K562 (cell line): ENCODE results near the gene FGF22. TPM values are rescaled to one million over a fixed set of nuclear protein-coding genes. Genes with fewer than 3 reads are reported as not detected.

Experiments
- ATF2 ChIP-seq: sonication (generic); formaldehyde crosslinking; IDR thresholded peaks from 2 replicates; pipeline ENCODE4 v1.8.1; 2022; ENCODE audit warnings: missing genetic modification reagents
- CCAR2 ChIP-seq: fragments of 200-400 bp; formaldehyde crosslinking; IDR thresholded peaks from 2 replicates; pipeline ENCODE4 v1.6.1; 2017; ENCODE audit warnings: mild to moderate bottlenecking, low read depth, low read length
- DDX20 ChIP-seq: fragments of 450-650 bp; IDR thresholded peaks from 2 replicates; pipeline ENCODE4 v1.6.1; 2016; ENCODE audit warnings: missing genetic modification characterization, low read depth, mild to moderate bottlenecking, missing compliant biosample characterization, moderate library complexity
- E2F6 ChIP-seq, 2 experiments: IDR thresholded peaks; 2 replicates each; pipeline ENCODE4 v1.6.1; 2011; ENCODE audit warnings: borderline replicate concordance in 1 of 2, control low read depth in 1 of 2, low read depth in 1 of 2, low read length in 1 of 2, mild to moderate bottlenecking in 1 of 2, mixed read lengths in 1 of 2, moderate library complexity in 1 of 2; ENCODE audit not compliant: insufficient read depth in 1 of 2, insufficient read length in 1 of 2, poor library complexity in 1 of 2, severe bottlenecking in 1 of 2; ENCODE audit errors: extremely low read depth in 1 of 2
- FUS ChIP-seq: fragments of 200-400 bp; formaldehyde crosslinking; optimal IDR thresholded peaks from 2 replicates; pipeline ENCODE3; 2017; ENCODE audit warnings: low read depth, low read length
- IFI16 ChIP-seq: fragments of 250-450 bp; sonication (Bioruptor Pico); IDR thresholded peaks from 2 replicates; pipeline ENCODE4 v2.1.2; 2022; ENCODE audit warnings: mild to moderate bottlenecking, inconsistent platforms
- KAT8 ChIP-seq: fragments of 450-650 bp; IDR thresholded peaks from 2 replicates; pipeline ENCODE4 v1.6.1; 2016; ENCODE audit warnings: low read depth, mild to moderate bottlenecking
- MCM7 ChIP-seq, 2 experiments: fragments of 450-650 bp; IDR thresholded peaks; 2 replicates each; pipeline ENCODE4 v1.6.1; 2016 to 2018
- NCOR1 ChIP-seq: fragments of 450-650 bp; IDR thresholded peaks from 2 replicates; pipeline ENCODE4 v1.6.1; 2016; ENCODE audit warnings: mild to moderate bottlenecking, moderate library complexity
- RB1 ChIP-seq: fragments of 450-650 bp; IDR thresholded peaks from 2 replicates; pipeline ENCODE4 v1.6.1; 2017; ENCODE audit warnings: low read depth, mild to moderate bottlenecking
- RCOR1 ChIP-seq, 2 experiments: IDR thresholded peaks; 2 replicates each; pipeline ENCODE4 v1.6.1; 2012; ENCODE audit warnings: low read depth in 2 of 2, low read length in 2 of 2, borderline replicate concordance in 1 of 2, improper control_type of control experiment in 1 of 2
- ZBTB1 ChIP-seq: sonication (generic); formaldehyde crosslinking; IDR thresholded peaks from 2 replicates; pipeline ENCODE4 v1.8.1; 2023; ENCODE audit warnings: missing genetic modification reagents, low read depth, mild to moderate bottlenecking, borderline replicate concordance
- ZNF347 ChIP-seq: fragments of 450-650 bp; formaldehyde crosslinking; IDR thresholded peaks from 2 replicates; pipeline ENCODE4 v1.4.0; 2020; ENCODE audit warnings: low read depth, mild to moderate bottlenecking, moderate library complexity
- ZNF444 ChIP-seq: fragments of 250-450 bp; sonication (Bioruptor Pico); IDR thresholded peaks from 2 replicates; pipeline ENCODE4 v1.4.0; 2020; ENCODE audit warnings: mild to moderate bottlenecking, moderate library complexity
- polyA plus RNA-seq, 8 experiments: library from polyadenylated mRNA; depleted of rRNA in 4 of 8; stranded (reverse) in 5 of 8; unstranded in 3 of 8; fragments of >200 nt; fragmentation: Nextera tagmentation in 2 of 8; fragmentation: Illumina TruSeq in 1 of 8; extraction: Ambion mirVana in 2 of 8; extraction: Trizol in 1 of 8; gene quantifications; 2 replicates each; pipeline versions ENCODE4 v1.2.1 to v1.2.3, GENCODE V29; 2011 to 2014; ENCODE audit warnings: inconsistent platforms in 1 of 8, missing spikeins in 1 of 8
- total RNA-seq, 7 experiments: library from RNA; depleted of rRNA in 6 of 7; stranded (reverse); fragments of >200 nt in 6 of 7; fragmentation: Illumina TruSeq in 2 of 7; extraction: Trizol in 2 of 7; gene quantifications; 2 replicates each; pipeline versions ENCODE4 v1.2.1 to v1.2.3, GENCODE V29; 2011 to 2021; ENCODE audit warnings: low replicate concordance in 1 of 7
- TF ChIP-seq, protein P1 (sequence below): sonication (generic); formaldehyde crosslinking; IDR thresholded peaks from 2 replicates; pipeline ENCODE4 v1.9.0; 2022; ENCODE audit warnings: mild to moderate bottlenecking, missing genetic modification reagents

FGF22 gene
- total and polyA plus RNA-seq, 9 of the 15 experiments (the other 6 are each of a cell fraction or from before 2014, with no cell fraction given): 0.14 to 2.2 (median 0.86) TPM; not detected in 4

- TF ChIP-seq E2F6 (IDR thresholded peaks at IDR 0.05; ENCODE audit: borderline replicate concordance in 1 of 2, extremely low read depth in 1 of 2, insufficient read depth in 1 of 2, insufficient read length in 1 of 2, low read depth in 1 of 2, low read length in 1 of 2, poor library complexity in 1 of 2, severe bottlenecking in 1 of 2): peak; percentile 24 to 43
- no peak for TF ChIP-seq FUS
- TF ChIP-seq DDX20 (tag): no peak
- no peak for TF ChIP-seq ZNF444 (CRISPR knock-in tag)
- TF ChIP-seq, protein P1, sequence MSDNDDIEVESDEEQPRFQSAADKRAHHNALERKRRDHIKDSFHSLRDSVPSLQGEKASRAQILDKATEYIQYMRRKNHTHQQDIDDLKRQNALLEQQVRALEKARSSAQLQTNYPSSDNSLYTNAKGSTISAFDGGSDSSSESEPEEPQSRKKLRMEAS: peak; percentile 65
- TF ChIP-seq ATF2 (CRISPR knock-in tag): no peak
- peak; percentile 69 for TF ChIP-seq NCOR1
- no peak for TF ChIP-seq ZBTB1
- no peak for TF ChIP-seq CCAR2
- TF ChIP-seq ZNF347 (CRISPR knock-in tag): no peak
- TF ChIP-seq MCM7 (IDR thresholded peaks at IDR 0.05): no peak
- no peak for TF ChIP-seq IFI16 (CRISPR knock-in tag)
- 0 out of 2 replicates have a peak, but pooled peaks have one; percentile 15 for TF ChIP-seq RB1
- TF ChIP-seq KAT8: no peak
- 0 out of 4 replicates have a peak, but pooled peaks of 1 of the 2 experiments have one; percentile 15 for TF ChIP-seq RCOR1 (IDR thresholded peaks at IDR 0.05; ENCODE audit: borderline replicate concordance in 1 of 2, low read depth in 2 of 2, low read length in 2 of 2)
Measured at GRCh38 chr19:610801-611480, 28.7 kb upstream of the FGF22 start (continued).
